H1 (cell line): ENCODE results near the gene WAC. TPM values are rescaled to one million over a fixed set of nuclear protein-coding genes. Genes with fewer than 3 reads are reported as not detected.

ENCODE experiments used
- CTCF ChIA-PET: fragments of 300-600 bp; sonication (Branson Sonifier 250); formaldehyde crosslinking; loops from one replicate; lab custom pipeline; 2021; ENCODE audit not compliant: partially characterized antibody; lab: Charles Lee
- POLR2A ChIA-PET: fragments of 300-600 bp; sonication (Branson Sonifier 250); formaldehyde crosslinking; loops from one replicate; lab custom pipeline; 2021; ENCODE audit warnings: inconsistent platforms; ENCODE audit not compliant: partially characterized antibody; lab: Charles Lee
- DNase-seq, 2 experiments: peaks; one replicate each; pipeline versions ENCODE4 v3.0.0 to v3.0.0-alpha.2; 2010 to 2022; ENCODE audit warnings: low spot score in 2 of 2, low read depth in 1 of 2, mixed read lengths in 1 of 2
- FAIRE-seq: peaks from 2 replicates; lab custom pipeline; 2011; peaks lifted over from hg19 to GRCh38; lab: Jason Lieb, UNC
- H2AFZ ChIP-seq: 2 replicates; pipeline ENCODE4 v1.8.1; 2012; ENCODE audit warnings: low read length, inconsistent platforms
- H2AK5ac ChIP-seq: 2 replicates; pipeline ENCODE4 v1.6.1; 2013; ENCODE audit warnings: low read depth, low read length
- H2BK120ac ChIP-seq: replicated peaks from 2 replicates; pipeline ENCODE3; 2013; ENCODE audit warnings: low read depth, low read length, inconsistent platforms
- H2BK12ac ChIP-seq: 2 replicates; pipeline ENCODE4 v1.6.1; 2013; ENCODE audit warnings: low read depth, low read length
- H2BK15ac ChIP-seq: 2 replicates; pipeline ENCODE4 v1.6.1; 2013; ENCODE audit warnings: low read length
- H2BK20ac ChIP-seq: 2 replicates; pipeline ENCODE4 v1.6.1; 2013; ENCODE audit warnings: low read length
- H2BK5ac ChIP-seq: 2 replicates; pipeline ENCODE4 v1.6.1; 2013; ENCODE audit warnings: low read depth, low read length
- H3K14ac ChIP-seq: 2 replicates; pipeline ENCODE4 v1.6.1; 2013; ENCODE audit warnings: inconsistent platforms; ENCODE audit not compliant: insufficient read length
- H3K18ac ChIP-seq: 2 replicates; pipeline ENCODE4 v1.6.1; 2013; ENCODE audit warnings: low read length; ENCODE audit errors: extremely low read depth
- H3K23ac ChIP-seq: 2 replicates; pipeline ENCODE4 v1.6.1; 2013; ENCODE audit warnings: inconsistent platforms; ENCODE audit not compliant: insufficient read length
- H3K23me2 ChIP-seq: 2 replicates; pipeline ENCODE4 v1.6.1; 2013; ENCODE audit warnings: low read depth, low read length
- H3K27ac ChIP-seq: 2 replicates; pipeline ENCODE4 v1.6.1; 2011; ENCODE audit warnings: low read depth, low read length, inconsistent platforms
- H3K27me3 ChIP-seq, 4 experiments: replicated peaks in 1 of 4; 1 replicate in 1 of 4; 2 replicates in 3 of 4; pipeline versions ENCODE4 v1.6.1 to v1.8.1; 2011 to 2013; ENCODE audit warnings: low read length in 3 of 4, mild to moderate bottlenecking in 3 of 4, inconsistent platforms in 2 of 4, mixed read lengths in 2 of 4, moderate library complexity in 1 of 4; ENCODE audit not compliant: control insufficient read depth in 3 of 4, insufficient read depth in 3 of 4; ENCODE audit errors: extremely low read depth in 1 of 4
- H3K36me3 ChIP-seq, 4 experiments: 2 replicates each; pipeline versions ENCODE4 v1.6.1 to v1.8.1; 2011 to 2013; ENCODE audit warnings: mild to moderate bottlenecking in 4 of 4, low read length in 3 of 4, moderate library complexity in 2 of 4, control low read depth in 1 of 4, inconsistent platforms in 1 of 4; ENCODE audit not compliant: insufficient read depth in 4 of 4, control insufficient read depth in 2 of 4
- H3K4ac ChIP-seq: replicated peaks from 2 replicates; pipeline ENCODE3; 2013; ENCODE audit warnings: low read length, low read depth, mixed read lengths, inconsistent platforms; ENCODE audit not compliant: insufficient read length
- H3K4me1 ChIP-seq, 4 experiments: replicated peaks in 1 of 4; 1 replicate in 1 of 4; 2 replicates in 3 of 4; pipeline versions ENCODE4 v1.6.1 to v1.8.1; 2011 to 2013; ENCODE audit warnings: low read length in 3 of 4, inconsistent platforms in 2 of 4, mixed read lengths in 1 of 4; ENCODE audit not compliant: insufficient read depth in 4 of 4, control insufficient read depth in 3 of 4
- H3K4me2 ChIP-seq, 2 experiments: 2 replicates each; pipeline versions ENCODE4 v1.6.1 to v1.8.1; 2011 to 2013; ENCODE audit warnings: low read depth in 2 of 2, low read length in 2 of 2, control low read depth in 1 of 2, inconsistent platforms in 1 of 2, mild to moderate bottlenecking in 1 of 2; ENCODE audit not compliant: insufficient read depth in 1 of 2
- H3K4me3 ChIP-seq, 4 experiments: fragments of 200-600, 300-600 bp in 1 of 4; sonication (generic), shearing (Covaris generic), sonication (Bioruptor Twin) in 1 of 4; 2 replicates each; pipeline versions ENCODE4 v1.5.1 to v1.8.1; 2011 to 2016; ENCODE audit warnings: low read length in 4 of 4, low read depth in 3 of 4, control low read depth in 2 of 4, inconsistent platforms in 2 of 4, mild to moderate bottlenecking in 2 of 4, mixed read lengths in 1 of 4, moderate library complexity in 1 of 4; ENCODE audit not compliant: insufficient read depth in 2 of 4; ENCODE audit errors: extremely low read depth in 1 of 4
- H3K56ac ChIP-seq: replicated peaks from 2 replicates; pipeline ENCODE3; 2013; ENCODE audit warnings: low read depth, mild to moderate bottlenecking, mixed read lengths, low read length, inconsistent platforms; ENCODE audit not compliant: insufficient read length
- H3K79me1 ChIP-seq: 2 replicates; pipeline ENCODE4 v1.6.1; 2013; ENCODE audit warnings: low read depth, low read length, control low read depth
- H3K79me2 ChIP-seq, 2 experiments: 2 replicates each; pipeline versions ENCODE4 v1.6.1 to v1.8.1; 2012 to 2013; ENCODE audit warnings: low read length in 2 of 2, mild to moderate bottlenecking in 2 of 2, inconsistent platforms in 1 of 2; ENCODE audit not compliant: insufficient read depth in 2 of 2, control insufficient read depth in 1 of 2
- H3K9ac ChIP-seq, 4 experiments: replicated peaks in 1 of 4; 1 replicate in 1 of 4; 2 replicates in 3 of 4; pipeline versions ENCODE4 v1.6.1 to v1.8.1; 2011 to 2013; ENCODE audit warnings: low read depth in 3 of 4, low read length in 3 of 4, control low read depth in 2 of 4, mild to moderate bottlenecking in 2 of 4, moderate library complexity in 2 of 4, inconsistent platforms in 1 of 4; ENCODE audit errors: extremely low read depth in 1 of 4
- H3K9me3 ChIP-seq, 2 experiments: 2 replicates each; pipeline versions ENCODE4 v1.6.1 to v1.8.1; 2012 to 2013; ENCODE audit warnings: mild to moderate bottlenecking in 2 of 2, moderate library complexity in 2 of 2, control low read depth in 1 of 2, inconsistent platforms in 1 of 2, low read depth in 1 of 2, low read length in 1 of 2, mixed read lengths in 1 of 2; ENCODE audit not compliant: insufficient read depth in 2 of 2
- H4K20me1 ChIP-seq, 2 experiments: replicated peaks in 1 of 2; 2 replicates each; pipeline versions ENCODE3 to v1.8.1; 2011 to 2013; ENCODE audit warnings: inconsistent platforms in 2 of 2, low read length in 2 of 2, mild to moderate bottlenecking in 1 of 2; ENCODE audit not compliant: insufficient read depth in 2 of 2, control insufficient read depth in 1 of 2
- H4K5ac ChIP-seq: 2 replicates; pipeline ENCODE4 v1.6.1; 2013; ENCODE audit warnings: low read length, low read depth, mixed read lengths, inconsistent platforms; ENCODE audit not compliant: insufficient read length
- H4K8ac ChIP-seq: 2 replicates; pipeline ENCODE4 v1.8.0; 2013; ENCODE audit warnings: mild to moderate bottlenecking, moderate library complexity, low read length, inconsistent platforms; ENCODE audit not compliant: insufficient read depth; ENCODE audit errors: extremely low read depth
- H4K91ac ChIP-seq: replicated peaks from 2 replicates; pipeline ENCODE3; 2013; ENCODE audit warnings: low read length, mixed read lengths, inconsistent platforms; ENCODE audit not compliant: insufficient read length
- ASH2L ChIP-seq: fragments of 200-600, 300-600 bp; sonication (generic); IDR thresholded peaks from one replicate; pipeline ENCODE4 v1.7.1; 2017; ENCODE audit warnings: low read length
- CBX8 ChIP-seq: fragments of 300-800, 300-1000 bp; sonication (generic); IDR thresholded peaks from 2 replicates; pipeline ENCODE4 v1.7.1; 2016; ENCODE audit warnings: low read depth, low read length, borderline replicate concordance
- KDM1A ChIP-seq: fragments of 200-600, 300-600 bp; sonication (generic); IDR thresholded peaks from 2 replicates; pipeline ENCODE4 v1.7.1; 2016; ENCODE audit warnings: mild to moderate bottlenecking, low read length, borderline replicate concordance
- WGBS, 2 experiments: shearing (Covaris generic) in 1 of 2; methylation state at CpG; one replicate each; pipeline versions ENCODE4 v1.1.6 to v1.1.7; 2013 to 2015; ENCODE audit warnings: low lambda C conversion rate in 2 of 2, mixed read lengths in 2 of 2, inconsistent platforms in 1 of 2, low coverage in 1 of 2, missing lambda C conversion rate in 1 of 2; ENCODE audit not compliant: insufficient replicate concordance in 2 of 2, insufficient coverage in 1 of 2, insufficient read length in 1 of 2; ENCODE audit errors: extremely low coverage in 1 of 2, missing lambda C conversion rate in 1 of 2; 5-methylcytosine and 5-hydroxymethylcytosine counted together
- polyA plus RNA-seq, 7 experiments: library from polyadenylated mRNA; depleted of rRNA in 3 of 7; stranded (reverse) in 5 of 7; unstranded in 2 of 7; fragments of >200 nt in 5 of 7; fragments of 200-250 nt in 2 of 7; gene quantifications; 1 replicate in 5 of 7; 2 replicates in 1 of 7; 4 replicates in 1 of 7; pipeline versions ENCODE4 v1.2.1 to v1.2.3, GENCODE V29; 2011 to 2013; ENCODE audit warnings: missing spikeins in 2 of 7, mixed read lengths in 2 of 7
- total RNA-seq: library from RNA; stranded (reverse); fragmentation: NEBNext Ultra II Directional; extraction: Animal tissue kit (Norgen Biotek cat#: 25700); gene quantifications from 2 replicates; pipeline ENCODE4 v1.2.1, GENCODE V29; 2021
- TF ChIP-seq, protein P1 (sequence below): IDR thresholded peaks from 2 replicates; pipeline ENCODE4 v1.6.1; 2011; ENCODE audit warnings: low read depth, mild to moderate bottlenecking, low read length; ENCODE audit not compliant: insufficient read depth
- TF ChIP-seq, protein P2 (sequence below): IDR thresholded peaks from 2 replicates; pipeline ENCODE4 v1.6.1; 2011; ENCODE audit warnings: low read length, improper control_type of control experiment

WAC gene
- total and polyA plus RNA-seq, 2 of the 8 experiments (the other 6 are each of a cell fraction or from before 2014, with no cell fraction given): 72.9 to 128 TPM

GRCh38 chr10:28633750-28634149 lies 100.8 kb downstream of the WAC start:
- Histone ChIP-seq H3K9me3 (no peaks in the 10 kb centered on the region), H4K91ac (no peak overlapping the region), H3K4ac (no peak overlapping the region), H3K27ac (no peak overlapping the region), H3K9ac (no peak overlapping the region), H2AFZ (no peak overlapping the region), H2BK20ac (no peak overlapping the region), H2BK15ac (no peak overlapping the region), H3K36me3 (no peaks in the 10 kb centered on the region), H3K23ac (no peak overlapping the region), H4K5ac (no peak overlapping the region), H3K23me2 (no peaks in the 10 kb centered on the region), H2BK120ac (no peak overlapping the region), H3K27me3 (no peaks in the 10 kb centered on the region), H2BK5ac (no peak overlapping the region), H2BK12ac (no peak overlapping the region), H3K4me2 (no peak overlapping the region), H4K8ac (no peak overlapping the region), H3K79me2 (no peaks in the 10 kb centered on the region), H3K18ac (no peak overlapping the region), H3K4me3 (no peak overlapping the region), H3K4me1 (no peaks in the 10 kb centered on the region), H3K14ac (no peak overlapping the region), H3K56ac (no peak overlapping the region), H4K20me1 (no peaks in the 10 kb centered on the region), H3K79me1 (no peaks in the 10 kb centered on the region), H2AK5ac (no peak overlapping the region)
- CTCF ChIA-PET: no interaction called here
- DNase-seq (no peak), FAIRE-seq (no peak)
- WGBS, 2 experiments: 95% methylated on average over 6 of the region's 6 CpGs; no CpG with 5 or more reads in 1 of the 2 experiments
- POLR2A ChIA-PET: no interaction called here
- TF ChIP-seq, protein P1, sequence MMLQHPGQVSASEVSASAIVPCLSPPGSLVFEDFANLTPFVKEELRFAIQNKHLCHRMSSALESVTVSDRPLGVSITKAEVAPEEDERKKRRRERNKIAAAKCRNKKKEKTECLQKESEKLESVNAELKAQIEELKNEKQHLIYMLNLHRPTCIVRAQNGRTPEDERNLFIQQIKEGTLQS: no peak
- TF ChIP-seq ASH2L (no peak), KDM1A (no peak), CBX8 (no peak)
- TF ChIP-seq, protein P2, sequence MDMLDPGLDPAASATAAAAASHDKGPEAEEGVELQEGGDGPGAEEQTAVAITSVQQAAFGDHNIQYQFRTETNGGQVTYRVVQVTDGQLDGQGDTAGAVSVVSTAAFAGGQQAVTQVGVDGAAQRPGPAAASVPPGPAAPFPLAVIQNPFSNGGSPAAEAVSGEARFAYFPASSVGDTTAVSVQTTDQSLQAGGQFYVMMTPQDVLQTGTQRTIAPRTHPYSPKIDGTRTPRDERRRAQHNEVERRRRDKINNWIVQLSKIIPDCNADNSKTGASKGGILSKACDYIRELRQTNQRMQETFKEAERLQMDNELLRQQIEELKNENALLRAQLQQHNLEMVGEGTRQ: no peak
